GM23248 (cell line): ENCODE measurements around the gene INPP4A. TPM values are rescaled to one million over a fixed set of nuclear protein-coding genes. Genes with fewer than 3 reads are reported as not detected.

Source experiments
- DNase-seq: peaks from one replicate; pipeline ENCODE4 v3.0.0-alpha.2; 2015
- H2AFZ ChIP-seq: fragments of 200-600 bp; sonication (generic); 2 replicates; pipeline ENCODE4 v1.6.1; 2016; ENCODE audit warnings: antibody characterized with exemption
- H3F3A ChIP-seq: fragments of 200-600 bp; sonication (generic); 2 replicates; pipeline ENCODE4 v1.6.1; 2016; ENCODE audit warnings: mild to moderate bottlenecking, antibody characterized with exemption, mixed run types; ENCODE audit not compliant: insufficient read depth
- H3K27ac ChIP-seq: fragments of 200-600 bp; sonication (generic); 2 replicates; pipeline ENCODE4 v1.5.1; 2016; ENCODE audit warnings: mild to moderate bottlenecking
- H3K27me3 ChIP-seq: fragments of 200-600 bp; sonication (generic); replicated peaks from 2 replicates; pipeline ENCODE4 v1.6.1; 2016; ENCODE audit warnings: mild to moderate bottlenecking; ENCODE audit not compliant: insufficient read depth
- H3K36me3 ChIP-seq: fragments of 200-600 bp; sonication (generic); 2 replicates; pipeline ENCODE4 v1.6.1; 2016; ENCODE audit warnings: low read depth, mild to moderate bottlenecking
- H3K4me1 ChIP-seq: fragments of 200-600 bp; sonication (generic); 2 replicates; pipeline ENCODE4 v1.6.1; 2016; ENCODE audit warnings: mild to moderate bottlenecking; ENCODE audit not compliant: insufficient read depth
- H3K4me2 ChIP-seq: fragments of 200-600 bp; sonication (generic); one replicate; pipeline ENCODE4 v1.6.1; 2016; ENCODE audit warnings: mild to moderate bottlenecking; ENCODE audit not compliant: unreplicated experiment
- H3K4me3 ChIP-seq: fragments of 200-600 bp; sonication (generic); 2 replicates; pipeline ENCODE4 v1.5.1; 2016; ENCODE audit warnings: mild to moderate bottlenecking
- H3K79me2 ChIP-seq: fragments of 200-600 bp; sonication (generic); 2 replicates; pipeline ENCODE4 v1.6.1; 2016; ENCODE audit warnings: mild to moderate bottlenecking; ENCODE audit not compliant: insufficient read depth
- H3K9ac ChIP-seq: fragments of 200-600 bp; sonication (generic); 2 replicates; pipeline ENCODE4 v1.6.1; 2016; ENCODE audit warnings: mild to moderate bottlenecking
- H3K9me2 ChIP-seq: fragments of 200-600 bp; sonication (generic); 2 replicates; pipeline ENCODE4 v1.6.1; 2016; ENCODE audit warnings: mixed run types, mild to moderate bottlenecking, moderate library complexity; ENCODE audit not compliant: insufficient read depth
- H3K9me3 ChIP-seq: fragments of 200-600 bp; sonication (generic); one replicate; pipeline ENCODE4 v1.6.1; 2017; ENCODE audit warnings: low read depth
- H4K20me1 ChIP-seq: fragments of 200-600 bp; sonication (generic); 2 replicates; pipeline ENCODE4 v1.6.0; 2016; ENCODE audit not compliant: insufficient read depth
- EZH2 ChIP-seq: fragments of 200-600 bp; sonication (generic); IDR thresholded peaks from 2 replicates; pipeline ENCODE4 v1.6.1; 2018; ENCODE audit warnings: antibody characterized with exemption, mild to moderate bottlenecking; ENCODE audit not compliant: insufficient read depth, poor library complexity, severe bottlenecking
- EZH2phosphoT487 ChIP-seq: fragments of 200-600 bp; sonication (generic); IDR thresholded peaks from 2 replicates; pipeline ENCODE4 v1.6.1; 2018; ENCODE audit warnings: antibody characterized with exemption, moderate library complexity, mild to moderate bottlenecking, low read depth; ENCODE audit not compliant: insufficient read depth
- WGBS, 2 experiments: methylation state at CpG; one replicate each; pipeline ENCODE4 v1.1.6; 2015 to 2017; ENCODE audit warnings: low lambda C conversion rate in 2 of 2, low coverage in 1 of 2; ENCODE audit errors: missing lambda C conversion rate in 2 of 2; 5-methylcytosine and 5-hydroxymethylcytosine counted together
- in situ Hi-C: fragments of 300-500 bp; cut with MboI; formaldehyde crosslinking; loops from 2 replicates; pipeline ENCODE4 v1.15.0; 2020
- polyA plus RNA-seq: library from polyadenylated mRNA; unstranded; fragments of >200 nt; fragmentation: Nextera tagmentation; extraction: Ambion mirVana; gene quantifications from 2 replicates; pipeline ENCODE4 v1.2.1, GENCODE V29; 2016
- total RNA-seq: library from RNA; depleted of rRNA; stranded (reverse); fragments of >200 nt; shearing (Covaris generic); gene quantifications from 2 replicates; pipeline ENCODE4 v1.2.3, GENCODE V29; 2014

Gene INPP4A
- total and polyA plus RNA-seq, 2 experiments from 2014 or later = 9.5 to 16.0 TPM

DNA sequence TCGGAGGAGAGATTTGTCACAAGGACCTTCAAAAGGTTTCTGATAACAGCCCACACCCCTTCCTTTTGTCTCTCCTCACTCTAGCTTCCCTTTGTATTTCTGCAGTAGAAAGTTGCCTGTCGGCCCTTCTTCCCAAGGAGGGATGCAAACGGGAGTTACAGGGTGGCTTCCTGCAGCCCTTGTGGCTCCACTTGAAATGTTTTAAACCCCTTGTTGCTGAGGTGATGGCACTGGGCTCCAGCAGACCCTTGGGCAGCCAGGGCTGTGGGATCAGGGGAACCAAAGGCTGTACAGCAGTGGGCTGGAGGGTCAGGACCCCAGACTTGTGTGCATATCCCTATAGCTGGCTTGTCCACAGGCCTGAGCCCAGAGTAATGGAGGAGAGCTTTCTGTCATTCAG lies 101.5 kb downstream of the INPP4A start:
- Histone ChIP-seq H3K79me2 (no peaks in the 10 kb centered on the region), H3K36me3 (0 out of 2 replicates have a peak, but pooled peaks cover 8% of the 10 kb centered on the region), H2AFZ (no peak overlapping the region), H3K4me1 (no peaks in the 10 kb centered on the region), H3K4me3 (no peak overlapping the region), H4K20me1 (no peaks in the 10 kb centered on the region), H3K9me2 (no peaks in the 10 kb centered on the region), H3K4me2 (no peak overlapping the region), H3K27me3 (no peaks in the 10 kb centered on the region), H3K27ac (no peak overlapping the region), H3K9ac (no peak overlapping the region), H3F3A (no peaks in the 10 kb centered on the region), H3K9me3 (no peaks in the 10 kb centered on the region)
- TF ChIP-seq EZH2phosphoT487 = no peak
- no peak for TF ChIP-seq EZH2
- in situ Hi-C loops = no loop called here
- WGBS, 2 experiments = 95 to 100% methylated on average over 3 of the region's 3 CpGs
- no peak for DNase-seq

- TF ChIP-seq EZH2 (no peak), EZH2phosphoT487 (no peak)
- in situ Hi-C loops = no loop called here
- H4K20me1 ChIP-seq = no peaks in the 10 kb centered on the region
- DNase-seq = no peak
- H3F3A ChIP-seq = peaks cover 5% of the 10 kb centered on the region; the same call in 1 of the 2 replicates
- H3K9ac ChIP-seq = no peak overlapping the region
- no peak overlapping the region for H3K4me2 ChIP-seq
- H3K4me1 ChIP-seq = no peaks in the 10 kb centered on the region
- no peak overlapping the region for H3K4me3 ChIP-seq
- H2AFZ ChIP-seq = no peak overlapping the region
- 0 out of 2 replicates have a peak, but pooled peaks cover 8% of the 10 kb centered on the region for H3K36me3 ChIP-seq
- H3K27ac ChIP-seq = no peak overlapping the region
- no peaks in the 10 kb centered on the region for H3K27me3 ChIP-seq
- no peaks in the 10 kb centered on the region for H3K79me2 ChIP-seq
- no peaks in the 10 kb centered on the region for H3K9me2 ChIP-seq
- no peaks in the 10 kb centered on the region for H3K9me3 ChIP-seq
- WGBS, 2 experiments = 95 to 100% methylated on average over 2 of the region's 2 CpGs
Observed at GRCh38 chr2:98547092-98547790, 102.6 kb downstream of the INPP4A start.

GRCh38 chr2:98548920-98549818 lies 104.5 kb downstream of the INPP4A start:
- H3K36me3 ChIP-seq = 0 out of 2 replicates have a peak, but pooled peaks cover 4% of the 10 kb centered on the region
- H3K9me2 ChIP-seq = no peaks in the 10 kb centered on the region
- no peaks in the 10 kb centered on the region for H4K20me1 ChIP-seq
- no peaks in the 10 kb centered on the region for H3K79me2 ChIP-seq
- in situ Hi-C loops = no loop called here
- no peak overlapping the region for H3K4me2 ChIP-seq
- no peak overlapping the region for H3K9ac ChIP-seq
- no peaks in the 10 kb centered on the region for H3K27me3 ChIP-seq
- DNase-seq = no peak
- no peak for TF ChIP-seq EZH2phosphoT487
- TF ChIP-seq EZH2 = no peak
- no peaks in the 10 kb centered on the region for H3K4me1 ChIP-seq
- no peaks in the 10 kb centered on the region for H3K9me3 ChIP-seq
- no peak overlapping the region for H3K4me3 ChIP-seq
- no peak overlapping the region for H2AFZ ChIP-seq
- peaks cover 11% of the 10 kb centered on the region; the same call in 1 of the 2 replicates for H3F3A ChIP-seq
- H3K27ac ChIP-seq = no peak overlapping the region
- 87 to 98% methylated on average over 6 of the region's 6 CpGs for WGBS, 2 experiments

GRCh38 chr2:98550165-98550564 lies 105.5 kb downstream of the INPP4A start:
- Histone ChIP-seq H2AFZ (no peak overlapping the region), H3K79me2 (no peaks in the 10 kb centered on the region), H3K27ac (no peak overlapping the region), H3K9me2 (no peaks in the 10 kb centered on the region), H3F3A (peaks cover 11% of the 10 kb centered on the region; the same call in 1 of the 2 replicates), H3K36me3 (no peaks in the 10 kb centered on the region), H3K4me1 (no peaks in the 10 kb centered on the region), H3K27me3 (no peaks in the 10 kb centered on the region), H3K4me3 (no peak overlapping the region), H3K9ac (no peak overlapping the region), H3K4me2 (no peak overlapping the region), H3K9me3 (no peaks in the 10 kb centered on the region), H4K20me1 (no peaks in the 10 kb centered on the region)
- no peak for DNase-seq
- in situ Hi-C loops = no loop called here
- 97 to 99% methylated on average over 4 of the region's 4 CpGs for WGBS, 2 experiments
- no peak for TF ChIP-seq EZH2
- no peak for TF ChIP-seq EZH2phosphoT487
